OCI-LY1 (cell line): ENCODE data around the gene LIPH.
A peak's percentile ranks its signal among the peaks of the same experiment; 100 is the strongest.
"Not testable (repeated sequence)": the region's sequence is repeated elsewhere in the genome, so short reads cannot be mapped to it uniquely, and the experiment has no call there.

Experiments
- EZH2 ChIP-seq: fragments of 200-600 bp; sonication (generic), shearing (Covaris generic); IDR thresholded peaks from 2 replicates; pipeline ENCODE4 v1.8.0; 2017; ENCODE audit warnings: borderline replicate concordance, mixed run types, mild to moderate bottlenecking, antibody characterized with exemption, low read length, moderate library complexity, mixed read lengths
- TF ChIP-seq, protein P1 (sequence below): fragments of 200-600 bp; sonication (generic), shearing (Covaris generic); IDR thresholded peaks from 2 replicates; pipeline ENCODE4 v1.5.1; 2017; ENCODE audit warnings: mild to moderate bottlenecking, antibody characterized with exemption, low read length, moderate library complexity, mixed read lengths

DNA sequence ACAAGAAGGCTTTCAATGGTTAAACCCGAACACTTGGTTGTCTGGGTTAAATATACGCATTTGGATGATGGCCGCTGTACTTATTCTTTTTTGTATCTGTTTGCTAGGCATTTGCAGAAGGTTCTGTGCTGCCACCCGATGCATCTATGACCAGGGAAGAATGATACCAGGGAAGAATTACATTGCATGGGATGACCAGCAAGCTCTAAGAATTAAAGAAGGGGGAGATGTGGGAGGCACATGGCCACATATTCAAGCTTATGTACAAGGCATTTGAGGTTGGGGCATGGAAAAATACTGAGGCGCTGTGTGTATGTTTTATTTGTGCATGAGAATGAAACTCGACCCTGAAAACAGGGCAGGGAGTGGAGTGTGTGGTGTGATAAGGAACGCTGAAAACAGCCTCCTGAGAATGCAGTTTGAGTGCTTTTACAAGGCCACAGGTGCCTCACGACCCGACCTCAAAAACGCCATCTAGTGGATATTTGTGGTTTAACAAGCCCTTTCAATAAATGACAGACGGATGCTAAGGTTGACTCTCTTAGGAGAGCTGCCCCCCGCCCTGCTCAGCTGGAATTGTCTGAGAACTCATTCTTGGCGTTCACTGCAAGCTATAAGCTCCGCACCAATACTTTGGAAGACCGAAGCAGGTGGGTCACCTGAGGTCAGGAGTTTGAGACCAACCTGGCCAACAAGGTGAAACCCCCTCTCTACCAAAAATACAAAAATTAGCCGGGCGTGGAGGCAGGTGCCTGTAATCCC is 22.9 kb upstream of the LIPH start:
- TF ChIP-seq, protein P1, sequence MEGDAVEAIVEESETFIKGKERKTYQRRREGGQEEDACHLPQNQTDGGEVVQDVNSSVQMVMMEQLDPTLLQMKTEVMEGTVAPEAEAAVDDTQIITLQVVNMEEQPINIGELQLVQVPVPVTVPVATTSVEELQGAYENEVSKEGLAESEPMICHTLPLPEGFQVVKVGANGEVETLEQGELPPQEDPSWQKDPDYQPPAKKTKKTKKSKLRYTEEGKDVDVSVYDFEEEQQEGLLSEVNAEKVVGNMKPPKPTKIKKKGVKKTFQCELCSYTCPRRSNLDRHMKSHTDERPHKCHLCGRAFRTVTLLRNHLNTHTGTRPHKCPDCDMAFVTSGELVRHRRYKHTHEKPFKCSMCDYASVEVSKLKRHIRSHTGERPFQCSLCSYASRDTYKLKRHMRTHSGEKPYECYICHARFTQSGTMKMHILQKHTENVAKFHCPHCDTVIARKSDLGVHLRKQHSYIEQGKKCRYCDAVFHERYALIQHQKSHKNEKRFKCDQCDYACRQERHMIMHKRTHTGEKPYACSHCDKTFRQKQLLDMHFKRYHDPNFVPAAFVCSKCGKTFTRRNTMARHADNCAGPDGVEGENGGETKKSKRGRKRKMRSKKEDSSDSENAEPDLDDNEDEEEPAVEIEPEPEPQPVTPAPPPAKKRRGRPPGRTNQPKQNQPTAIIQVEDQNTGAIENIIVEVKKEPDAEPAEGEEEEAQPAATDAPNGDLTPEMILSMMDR = peak; percentile 60
- not testable (repeated sequence) for TF ChIP-seq EZH2
